B cell (primary cell): ENCODE measurements around the gene PYGO2. TPM values are rescaled to one million over a fixed set of nuclear protein-coding genes. Genes with fewer than 3 reads are reported as not detected.

Source experiments
- ATAC-seq: fragments of 200-7000 bp; cut with Tn5 transposase; one replicate; pipeline ENCODE4 v1.10.0; 2021; ENCODE audit warnings: low read depth, mild to moderate bottlenecking, moderate number of reproducible peaks, moderate library complexity
- CTCF ChIA-PET: fragments of 350-600 bp; sonication (Branson Sonifier 250); formaldehyde crosslinking; loops from one replicate; lab custom pipeline; 2021; ENCODE audit warnings: antibody characterized with exemption, inconsistent platforms; lab: Charles Lee
- POLR2A ChIA-PET: fragments of 350-600 bp; sonication (Branson Sonifier 250); formaldehyde crosslinking; loops from one replicate; lab custom pipeline; 2021; ENCODE audit warnings: antibody characterized with exemption; lab: Charles Lee
- DNase-seq: peaks from one replicate; pipeline ENCODE4 v3.0.0; 2013
- H2AFZ ChIP-seq: 2 replicates; pipeline ENCODE4 v1.6.1; 2012; ENCODE audit warnings: mild to moderate bottlenecking, low read depth, low read length; ENCODE audit not compliant: insufficient read depth, poor library complexity, severe bottlenecking
- H3K27ac ChIP-seq, 2 donors: 1 replicate in 1 of 2; 2 replicates in 1 of 2; pipeline ENCODE4 v1.5.1; 2012 to 2013; ENCODE audit warnings: low read length in 2 of 2, mild to moderate bottlenecking in 2 of 2, moderate library complexity in 1 of 2
- H3K27me3 ChIP-seq, 4 experiments: fragments of 200-600 bp in 1 of 4; sonication (generic) in 1 of 4; replicated peaks in 1 of 4; 1 replicate in 2 of 4; 2 replicates in 2 of 4; pipeline versions ENCODE4 v1.6.1 to v1.7.0; 2013 to 2016; ENCODE audit warnings: low read length in 3 of 4, mild to moderate bottlenecking in 2 of 4, mixed read lengths in 1 of 4, moderate library complexity in 1 of 4; ENCODE audit not compliant: insufficient read depth in 4 of 4, control insufficient read depth in 3 of 4; ENCODE audit errors: control extremely low read depth in 1 of 4
- H3K36me3 ChIP-seq, 2 experiments: replicated peaks in 1 of 2; 1 replicate in 1 of 2; 2 replicates in 1 of 2; pipeline versions ENCODE4 v1.6.1 to v1.7.1; 2013; ENCODE audit warnings: low read length in 1 of 2; ENCODE audit not compliant: insufficient read depth in 2 of 2, control insufficient read depth in 1 of 2; ENCODE audit errors: control extremely low read depth in 1 of 2, extremely low read depth in 1 of 2
- H3K4me1 ChIP-seq, 2 donors: fragments of 200-600 bp in 1 of 2; sonication (generic) in 1 of 2; 1 replicate in 1 of 2; 2 replicates in 1 of 2; pipeline versions ENCODE4 v1.5.1 to v1.6.1; 2013 to 2017; ENCODE audit warnings: low read length in 2 of 2; ENCODE audit not compliant: control insufficient read depth in 2 of 2, insufficient read depth in 2 of 2
- H3K4me2 ChIP-seq: replicated peaks from 2 replicates; pipeline ENCODE3; 2012; ENCODE audit warnings: mild to moderate bottlenecking, low read depth, low read length; ENCODE audit not compliant: poor library complexity, severe bottlenecking
- H3K4me3 ChIP-seq, 5 experiments: fragments of 200-600 bp in 1 of 5; sonication (generic) in 1 of 5; 1 replicate in 3 of 5; 2 replicates in 2 of 5; pipeline versions ENCODE4 v1.5.1 to v1.7.0; 2011 to 2016; ENCODE audit warnings: low read length in 4 of 5, mild to moderate bottlenecking in 4 of 5, low read depth in 2 of 5, control low read depth in 1 of 5, moderate library complexity in 1 of 5; ENCODE audit not compliant: insufficient read depth in 1 of 5; ENCODE audit errors: control extremely low read depth in 1 of 5, extremely low read depth in 1 of 5
- H3K79me2 ChIP-seq: fragments of 200-600 bp; sonication (generic); one replicate; pipeline ENCODE4 v1.6.0; 2016; ENCODE audit warnings: low read length; ENCODE audit not compliant: control insufficient read depth, insufficient read depth
- H3K9ac ChIP-seq: fragments of 200-600 bp; sonication (generic); 2 replicates; pipeline ENCODE4 v1.6.1; 2017; ENCODE audit warnings: mild to moderate bottlenecking, low read length, moderate library complexity
- H3K9me3 ChIP-seq, 3 donors: one replicate each; pipeline versions ENCODE4 v1.6.1 to v1.7.1; 2013; ENCODE audit warnings: low read length in 2 of 3; ENCODE audit not compliant: control insufficient read depth in 2 of 3, insufficient read depth in 1 of 3; ENCODE audit errors: control extremely low read depth in 1 of 3
- H4K20me1 ChIP-seq: 2 replicates; pipeline ENCODE4 v1.6.0; 2012; ENCODE audit warnings: mild to moderate bottlenecking, low read length; ENCODE audit not compliant: insufficient read depth, control insufficient read depth, poor library complexity, severe bottlenecking
- H3K27ac Mint-ChIP-seq: one replicate; pipeline ENCODE4 v1.8.0; 2021; ENCODE audit warnings: mixed read lengths
- H3K27me3 Mint-ChIP-seq: one replicate; pipeline ENCODE4 v1.8.0; 2021; ENCODE audit warnings: mixed read lengths
- H3K4me1 Mint-ChIP-seq: one replicate; pipeline ENCODE4 v1.8.0; 2021; ENCODE audit warnings: mixed read lengths
- H3K4me3 Mint-ChIP-seq: one replicate; pipeline ENCODE4 v1.8.0; 2021; ENCODE audit warnings: mixed read lengths
- H3K9me3 Mint-ChIP-seq: one replicate; pipeline ENCODE4 v1.8.0; 2022; ENCODE audit warnings: mixed read lengths; ENCODE audit not compliant: insufficient read depth
- CTCF ChIP-seq: fragments of 200-600 bp; IDR thresholded peaks from one replicate; pipeline ENCODE4 v1.8.0; 2022; ENCODE audit warnings: antibody characterized with exemption, mild to moderate bottlenecking
- EZH2 ChIP-seq: IDR thresholded peaks from 2 replicates; pipeline ENCODE4 v1.6.1; 2012; ENCODE audit warnings: borderline replicate concordance, low read depth, mild to moderate bottlenecking, moderate library complexity, low read length; ENCODE audit not compliant: insufficient read depth, poor library complexity, severe bottlenecking
- WGBS: methylation state at CpG from one replicate; pipeline ENCODE4 v1.1.5; 2013; ENCODE audit warnings: missing lambda C conversion rate; ENCODE audit not compliant: insufficient coverage; 5-methylcytosine and 5-hydroxymethylcytosine counted together
- intact Hi-C: fragments of 100-400 bp; cut with micrococcal nuclease; formaldehyde crosslinking; loops from one replicate; pipeline ENCODE4 v1.10.0; 2022
- polyA plus RNA-seq: library from polyadenylated mRNA; depleted of rRNA; stranded (reverse); fragments of >200 nt; gene quantifications from 2 replicates; pipeline ENCODE4 v1.2.3, GENCODE V29; 2012
- total RNA-seq, 2 donors: library from RNA; stranded (reverse); fragments of 120-200 nt in 1 of 2; gene quantifications; 1 replicate in 1 of 2; 2 replicates in 1 of 2; pipeline versions ENCODE4 v1.2.3 to v1.2.4, GENCODE V29; 2013 to 2022

Gene PYGO2
- total and polyA plus RNA-seq, 2 donors (not counting 1 experiment from before 2014, with no cell fraction given) = 22.2 to 52.7 TPM

GRCh38 chr1:154941333-154942013 lies 20.1 kb downstream of the PYGO2 start:
- Mint-ChIP-seq H3K4me3 (peak overlapping the region; percentile 45), H3K27ac (peak overlapping the region; percentile 74), H3K4me1 (peaks cover 77% of the 10 kb centered on the region), H3K9me3 (no peaks in the 10 kb centered on the region), H3K27me3 (no peaks in the 10 kb centered on the region)
- peak overlapping the region; percentile 56 for H3K9ac ChIP-seq
- H3K4me2 ChIP-seq = peak overlapping the region; percentile 82
- peaks cover 22% of the 10 kb centered on the region for H3K79me2 ChIP-seq
- TF ChIP-seq EZH2 (no peak), CTCF (no peak)
- H3K36me3 ChIP-seq = peaks cover 0 to 21% of the 10 kb centered on the region in 2 experiments
- ATAC-seq (no peak), DNase-seq (peak; percentile 52)
- WGBS = 52% methylated on average over 4 of the region's 5 CpGs
- peaks cover 54 to 77% of the 10 kb centered on the region in 2 donors for H3K4me1 ChIP-seq
- H3K27me3 ChIP-seq = no peaks in the 10 kb centered on the region
- ChIA-PET CTCF (interaction anchor here (1.2 to 2.3 kb wide), 2 partner anchors 10 to 58 kb away, joined by 3 to 5 read pairs; no protein-coding TSS in a partner anchor), POLR2A (no interaction called here)
- peak overlapping the region in 1 of 5 experiments; percentile 41 for H3K4me3 ChIP-seq
- H2AFZ ChIP-seq = no peak overlapping the region
- no peaks in the 10 kb centered on the region for H3K9me3 ChIP-seq
- H4K20me1 ChIP-seq = peaks cover 19% of the 10 kb centered on the region
- peak overlapping the region in 1 of 2 donors; percentile 88 for H3K27ac ChIP-seq
- intact Hi-C loops = no loop called here

- peak overlapping the region; percentile 74 for H3K27ac Mint-ChIP-seq
- Histone ChIP-seq H3K36me3 (peaks cover 0 to 14% of the 10 kb centered on the region in 2 experiments), H3K27ac (no peak overlapping the region), H3K4me3 (no peak overlapping the region), H2AFZ (no peak overlapping the region), H4K20me1 (peaks cover 19% of the 10 kb centered on the region), H3K4me2 (peak overlapping the region; percentile 82), H3K79me2 (peaks cover 29% of the 10 kb centered on the region), H3K9me3 (no peaks in the 10 kb centered on the region), H3K9ac (no peak overlapping the region), H3K27me3 (no peaks in the 10 kb centered on the region), H3K4me1 (peaks cover 59 to 83% of the 10 kb centered on the region in 2 donors)
- POLR2A ChIA-PET = interaction anchor here (0.5 to 1.6 kb wide), 3 partner anchors 12 to 883 kb away, joined by 3 to 7 read pairs (median 5); no protein-coding TSS in a partner anchor
- 47% methylated on average over 6 of the region's 8 CpGs for WGBS
- H3K27me3 Mint-ChIP-seq = no peaks in the 10 kb centered on the region
- ATAC-seq (no peak), DNase-seq (peak; percentile 36)
- no peak for TF ChIP-seq CTCF
- no peak for TF ChIP-seq EZH2
- no peaks in the 10 kb centered on the region for H3K9me3 Mint-ChIP-seq
- intact Hi-C loops = no loop called here
- H3K4me3 Mint-ChIP-seq = peak overlapping the region; percentile 45
- CTCF ChIA-PET = interaction anchor here (0.7 to 2.3 kb wide), 3 partner anchors 11 to 151 kb away, joined by 3 to 5 read pairs (median 3); no protein-coding TSS in a partner anchor
- peaks cover 78% of the 10 kb centered on the region for H3K4me1 Mint-ChIP-seq
Measured at GRCh38 chr1:154940651-154941194, 20.9 kb downstream of the PYGO2 start.
